Measurements from ENCODE around the gene FAM13A. TPM values are rescaled to one million over a fixed set of nuclear protein-coding genes. Genes with fewer than 3 reads are reported as not detected.

The FAM13A gene
- total RNA-seq, 3 donors from 2014 or later = 55.7 to 170 (median 118) TPM

GRCh38 chr4:88827442-88827841, 229.5 kb downstream of the FAM13A start:
- Histone ChIP-seq H3K27me3 (no peaks in the 10 kb centered on the region), H3K27ac (no peak overlapping the region), H3K4me1 (no peaks in the 10 kb centered on the region), H3K36me3 (no peaks in the 10 kb centered on the region), H3K9me3 (no peaks in the 10 kb centered on the region), H3K4me3 (no peak overlapping the region)
- TF ChIP-seq POLR2AphosphoS5 (IDR thresholded peaks at IDR 0.05) (no peak), POLR2A (IDR thresholded peaks at IDR 0.05) (no peak), CTCF (IDR thresholded peaks at IDR 0.05) (no peak)
- DNase-seq (ENCODE audit: low spot score in 2 of 2) = no peak
- intact Hi-C loops (cut with DNase I; ENCODE audit: low total_unique reads) = no loop called here

GRCh38 chr4:88826771-88827170, 230.2 kb downstream of the FAM13A start:
- Histone ChIP-seq H3K4me3 (no peak overlapping the region), H3K4me1 (no peaks in the 10 kb centered on the region), H3K36me3 (no peaks in the 10 kb centered on the region), H3K27me3 (no peaks in the 10 kb centered on the region), H3K9me3 (no peaks in the 10 kb centered on the region), H3K27ac (no peak overlapping the region)
- intact Hi-C loops (cut with DNase I; ENCODE audit: low total_unique reads) = no loop called here
- no peak for DNase-seq (ENCODE audit: low spot score in 2 of 2)
- TF ChIP-seq POLR2A (IDR thresholded peaks at IDR 0.05) (no peak), CTCF (IDR thresholded peaks at IDR 0.05) (no peak), POLR2AphosphoS5 (IDR thresholded peaks at IDR 0.05) (no peak)

- Histone ChIP-seq H3K36me3 (no peaks in the 10 kb centered on the region), H3K27ac (no peak overlapping the region), H3K4me1 (no peaks in the 10 kb centered on the region), H3K4me3 (no peak overlapping the region), H3K9me3 (no peaks in the 10 kb centered on the region), H3K27me3 (no peaks in the 10 kb centered on the region)
- no peak for TF ChIP-seq POLR2A (IDR thresholded peaks at IDR 0.05)
- TF ChIP-seq CTCF (IDR thresholded peaks at IDR 0.05) = no peak
- TF ChIP-seq POLR2AphosphoS5 (IDR thresholded peaks at IDR 0.05) = no peak
- no peak for DNase-seq (ENCODE audit: low spot score in 2 of 2)
- intact Hi-C loops (cut with DNase I; ENCODE audit: low total_unique reads) = no loop called here
Observed at GRCh38 chr4:88825931-88826330, 231.1 kb downstream of the FAM13A start.

- H3K4me1 ChIP-seq = peaks cover 0 to 4% of the 10 kb centered on the region in 2 donors
- intact Hi-C loops (cut with DNase I; ENCODE audit: low total_unique reads) = no loop called here
- H3K27ac ChIP-seq = peak overlapping the region; percentile 94 to 95
- TF ChIP-seq POLR2AphosphoS5 (IDR thresholded peaks at IDR 0.05) (peak; percentile 15 to 79 (median 52)), CTCF (IDR thresholded peaks at IDR 0.05) (no peak), POLR2A (IDR thresholded peaks at IDR 0.05) (peak; percentile 7)
- no peaks in the 10 kb centered on the region for H3K27me3 ChIP-seq
- peak; percentile 70 to 85 for DNase-seq (ENCODE audit: low spot score in 2 of 2)
- no peaks in the 10 kb centered on the region for H3K9me3 ChIP-seq
- no peaks in the 10 kb centered on the region for H3K36me3 ChIP-seq
- H3K4me3 ChIP-seq = peak overlapping the region; percentile 43 to 66 (median 60)
Observed at GRCh38 chr4:88823058-88823919, 233.7 kb downstream of the FAM13A start.

- intact Hi-C loops (cut with DNase I; ENCODE audit: low total_unique reads) = no loop called here
- no peaks in the 10 kb centered on the region for H3K36me3 ChIP-seq
- H3K4me3 ChIP-seq = peak overlapping the region; percentile 43 to 66 (median 60)
- TF ChIP-seq POLR2AphosphoS5 (IDR thresholded peaks at IDR 0.05) (no peak), CTCF (IDR thresholded peaks at IDR 0.05) (no peak), POLR2A (IDR thresholded peaks at IDR 0.05) (no peak)
- H3K4me1 ChIP-seq = peaks cover 0 to 4% of the 10 kb centered on the region in 2 donors
- DNase-seq (ENCODE audit: low spot score in 2 of 2) = no peak
- H3K27ac ChIP-seq = peak overlapping the region; percentile 94 to 95
- no peaks in the 10 kb centered on the region for H3K9me3 ChIP-seq
- no peaks in the 10 kb centered on the region for H3K27me3 ChIP-seq
Observed at GRCh38 chr4:88822034-88822789, 234.8 kb downstream of the FAM13A start.

Measured in breast epithelium (tissue), 4 donors.